A549 treated with Hydrocortisone at 1 μM for 4 hours (cell line): ENCODE results near the gene COQ10A. TPM values are rescaled to one million over a fixed set of nuclear protein-coding genes. Genes with fewer than 3 reads are reported as not detected.

Experiments used
- total RNA-seq: library from RNA; stranded (reverse); fragments of 200-300 nt; extraction: Qiagen RNA extraction; gene quantifications from 5 replicates; pipeline ENCODE4 v1.2.3, GENCODE V29; 2022

The COQ10A gene
- total RNA-seq, result 14.2 to 16.2 TPM (median 15.9 TPM) in 5 replicates

GRCh38 chr12:56266693-56267442, at the start of gene COQ10A:
TSS of gene COQ10A (plus strand) at chr12:56266942. CDS start at chr12:56267119, 177 bp downstream.

GRCh38 chr12:56221757-56222530, 44.8 kb upstream of the COQ10A start, which contains the start of gene RNF41:
TSS of gene RNF41 (minus strand) at chr12:56221922. CDS start at chr12:56214047, 7,875 bp downstream.

GRCh38 chr12:56224102-56224701, 42.5 kb upstream of the COQ10A start, which contains the start of gene NABP2:
TSS of gene NABP2 (plus strand) at chr12:56224342. CDS start at chr12:56224857, 515 bp downstream.

GRCh38 chr12:56229916-56230431, 36.8 kb upstream of the COQ10A start, which contains the start of gene SLC39A5:
TSS of gene SLC39A5 (plus strand) at chr12:56230051. CDS start at chr12:56231275, 1,224 bp downstream.

GRCh38 chr12:56258068-56258819, 8.5 kb upstream of the COQ10A start, which contains the start of gene ANKRD52:
TSS of gene ANKRD52 (minus strand) at chr12:56258384. CDS start at chr12:56258269, 115 bp downstream.

GRCh38 chr12:56299853-56300643, 33.3 kb downstream of the COQ10A start, which contains the start of gene CS:
TSS of gene CS (minus strand) at chr12:56300330. CDS start at chr12:56300201, 129 bp downstream.

GRCh38 chr12:56315622-56316473, 49.1 kb downstream of the COQ10A start, which contains the start of gene CNPY2:
TSS of gene CNPY2 (minus strand) at chr12:56315988. CDS start at chr12:56315217, 771 bp downstream.

Other genes starting within 250 kb of the COQ10A start
- gene IKZF4, start 245.9 kb upstream of the COQ10A start, total RNA-seq, result 2.2 to 2.8 TPM (median 2.6 TPM) in 5 replicates
- 493 to 887 TPM (median 760 TPM) in 5 replicates for gene RPS26, start 225.0 kb upstream of the COQ10A start, total RNA-seq
- gene ERBB3, start 186.8 kb upstream of the COQ10A start, total RNA-seq, result 0.78 to 1.5 TPM (median 1.1 TPM) in 5 replicates
- gene PA2G4, start 162.4 kb upstream of the COQ10A start, total RNA-seq, result 268 to 375 TPM (median 283 TPM) in 5 replicates
- 4,103 to 6,224 TPM (median 5,662 TPM) in 5 replicates for gene RPL41, start 150.3 kb upstream of the COQ10A start, total RNA-seq
- 2.9 to 3.6 TPM (median 3.1 TPM) in 5 replicates for gene ZC3H10, start 148.7 kb upstream of the COQ10A start, total RNA-seq
- 63.6 to 69.7 TPM (median 65.9 TPM) in 5 replicates for gene ESYT1, start 138.7 kb upstream of the COQ10A start, total RNA-seq
- gene MYL6B, start 114.4 kb upstream of the COQ10A start, total RNA-seq, result 66.8 to 83.8 TPM (median 78.9 TPM) in 5 replicates
- 2,179 to 2,596 TPM (median 2,229 TPM) in 5 replicates for gene MYL6, start 108.6 kb upstream of the COQ10A start, total RNA-seq
- gene SMARCC2, start 77.5 kb upstream of the COQ10A start, total RNA-seq, result 28.4 to 36.2 TPM (median 33.1 TPM) in 5 replicates
- 22.2 to 30.8 TPM (median 25.8 TPM) in 5 replicates for gene RNF41, start 45.0 kb upstream of the COQ10A start, total RNA-seq
- gene NABP2, start 42.6 kb upstream of the COQ10A start, total RNA-seq, result 55.6 to 63.2 TPM (median 62.6 TPM) in 5 replicates
- gene SLC39A5, start 36.9 kb upstream of the COQ10A start, total RNA-seq, result not detected in 5 replicates
- 37.4 to 45.4 TPM (median 44.6 TPM) in 5 replicates for gene ANKRD52, start 8.6 kb upstream of the COQ10A start, total RNA-seq
- 150 to 202 TPM (median 152 TPM) in 5 replicates for gene CS, start 33.4 kb downstream of the COQ10A start, total RNA-seq
- gene CNPY2, start 49.0 kb downstream of the COQ10A start, total RNA-seq, result 91.7 to 148 TPM (median 140 TPM) in 5 replicates
- 13.6 to 17.4 TPM (median 14.0 TPM) in 5 replicates for gene PAN2, start 67.1 kb downstream of the COQ10A start, total RNA-seq
- 0.43 to 0.69 TPM (median 0.53 TPM) in 5 replicates for gene IL23A, start 71.9 kb downstream of the COQ10A start, total RNA-seq
- 10.4 to 14.3 TPM (median 12.1 TPM) in 5 replicates for gene STAT2, start 93.2 kb downstream of the COQ10A start, total RNA-seq
- gene APOF, start 95.9 kb downstream of the COQ10A start, total RNA-seq, result not detected in 5 replicates
- gene TIMELESS, start 182.5 kb downstream of the COQ10A start, total RNA-seq, result 33.4 to 38.2 TPM (median 36.3 TPM) in 5 replicates
- gene MIP, start 187.7 kb downstream of the COQ10A start, total RNA-seq, result 0.10 to 0.22 TPM (median 0.20 TPM) in 3 of 5 replicates, not detected in the others
- gene SPRYD4, start 201.6 kb downstream of the COQ10A start, total RNA-seq, result 1.7 to 2.1 TPM (median 1.9 TPM) in 5 replicates
- 0.13 to 0.31 TPM (median 0.21 TPM) in 5 replicates for gene GLS2, start 221.2 kb downstream of the COQ10A start, total RNA-seq